ENCODE results near the gene SLC35E3.

- TF ChIP-seq, protein P1, sequence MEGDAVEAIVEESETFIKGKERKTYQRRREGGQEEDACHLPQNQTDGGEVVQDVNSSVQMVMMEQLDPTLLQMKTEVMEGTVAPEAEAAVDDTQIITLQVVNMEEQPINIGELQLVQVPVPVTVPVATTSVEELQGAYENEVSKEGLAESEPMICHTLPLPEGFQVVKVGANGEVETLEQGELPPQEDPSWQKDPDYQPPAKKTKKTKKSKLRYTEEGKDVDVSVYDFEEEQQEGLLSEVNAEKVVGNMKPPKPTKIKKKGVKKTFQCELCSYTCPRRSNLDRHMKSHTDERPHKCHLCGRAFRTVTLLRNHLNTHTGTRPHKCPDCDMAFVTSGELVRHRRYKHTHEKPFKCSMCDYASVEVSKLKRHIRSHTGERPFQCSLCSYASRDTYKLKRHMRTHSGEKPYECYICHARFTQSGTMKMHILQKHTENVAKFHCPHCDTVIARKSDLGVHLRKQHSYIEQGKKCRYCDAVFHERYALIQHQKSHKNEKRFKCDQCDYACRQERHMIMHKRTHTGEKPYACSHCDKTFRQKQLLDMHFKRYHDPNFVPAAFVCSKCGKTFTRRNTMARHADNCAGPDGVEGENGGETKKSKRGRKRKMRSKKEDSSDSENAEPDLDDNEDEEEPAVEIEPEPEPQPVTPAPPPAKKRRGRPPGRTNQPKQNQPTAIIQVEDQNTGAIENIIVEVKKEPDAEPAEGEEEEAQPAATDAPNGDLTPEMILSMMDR (IDR thresholded peaks at IDR 0.05; ENCODE audit: low read length) = no peak
- no peak for TF ChIP-seq EZH2 (IDR thresholded peaks at IDR 0.05; ENCODE audit: borderline replicate concordance, low read length)
Measured at GRCh38 chr12:68759852-68760251, 13.9 kb downstream of the SLC35E3 start.

All from OCI-LY1 (cell line).